ENCODE results near the gene DPF1.

The DPF1 gene

DNA sequence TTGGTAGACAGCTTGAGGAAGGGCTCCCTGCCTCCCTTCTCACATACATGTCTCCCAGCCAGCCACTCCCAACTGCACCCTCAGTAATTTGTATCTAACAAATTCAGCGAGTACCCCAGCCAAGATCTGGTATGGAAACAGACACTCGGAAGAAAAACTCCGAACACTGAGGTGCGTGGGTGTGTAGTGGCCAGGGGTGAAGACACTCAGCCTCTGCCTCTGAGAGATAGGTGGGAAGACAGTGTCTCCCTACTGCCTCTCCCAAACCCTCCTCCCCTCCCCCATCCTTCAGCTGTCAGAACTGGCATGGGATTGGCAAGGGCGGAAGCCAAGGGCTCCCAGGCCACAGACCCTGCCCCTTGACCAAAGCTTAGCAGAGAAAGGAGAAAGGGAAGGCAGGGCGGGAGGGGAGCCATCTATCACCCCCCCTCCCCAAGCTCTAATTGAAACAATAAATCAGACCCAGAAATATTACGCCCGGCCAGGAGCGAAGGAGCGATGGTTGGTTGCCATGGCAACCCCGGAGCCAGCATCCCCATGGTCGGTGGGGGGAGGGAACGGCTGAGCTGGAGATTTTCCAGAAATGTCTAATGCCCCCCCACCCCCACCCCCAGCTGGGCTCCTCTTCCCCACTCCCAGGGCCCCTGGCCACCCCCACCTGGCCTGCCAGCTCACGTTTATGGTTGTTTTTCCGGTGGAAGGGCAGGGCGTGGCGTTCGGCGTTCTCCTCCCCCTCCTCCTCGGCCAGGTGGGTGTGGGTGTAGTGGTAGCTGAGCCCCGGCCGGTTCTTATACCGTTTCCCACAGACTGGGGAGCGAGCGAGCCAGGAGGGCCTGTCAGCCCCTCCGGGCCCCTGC is 7.0 kb downstream of the DPF1 start:
- DNase-seq = no peak

- DNase-seq = no peak
Observed at GRCh38 chr19:38213911-38214625, 10.0 kb downstream of the DPF1 start.

DNA sequence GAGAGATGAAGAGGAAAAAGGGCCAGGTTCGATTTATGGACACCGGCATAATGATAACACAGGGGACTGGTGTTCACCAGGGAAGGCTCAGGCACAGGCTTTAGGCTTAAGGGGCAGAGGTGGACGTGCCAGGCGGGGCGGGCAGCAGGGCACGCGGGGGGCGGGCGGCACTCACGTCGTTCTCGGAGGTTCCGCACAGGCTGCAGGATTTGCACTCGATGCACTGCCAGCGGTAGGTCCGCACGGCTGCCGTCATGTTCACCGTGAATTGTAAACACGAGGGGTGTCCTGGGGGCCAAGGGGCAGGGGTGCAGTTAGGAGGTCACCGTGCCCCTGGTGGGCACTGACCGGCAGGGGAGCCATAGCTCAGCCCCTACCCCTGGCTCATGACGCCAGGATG is 10.6 kb downstream of the DPF1 start:
- DNase-seq = no peak

GRCh38 chr19:38211766-38212165 is 12.3 kb downstream of the DPF1 start:
- no peak for DNase-seq

DNA sequence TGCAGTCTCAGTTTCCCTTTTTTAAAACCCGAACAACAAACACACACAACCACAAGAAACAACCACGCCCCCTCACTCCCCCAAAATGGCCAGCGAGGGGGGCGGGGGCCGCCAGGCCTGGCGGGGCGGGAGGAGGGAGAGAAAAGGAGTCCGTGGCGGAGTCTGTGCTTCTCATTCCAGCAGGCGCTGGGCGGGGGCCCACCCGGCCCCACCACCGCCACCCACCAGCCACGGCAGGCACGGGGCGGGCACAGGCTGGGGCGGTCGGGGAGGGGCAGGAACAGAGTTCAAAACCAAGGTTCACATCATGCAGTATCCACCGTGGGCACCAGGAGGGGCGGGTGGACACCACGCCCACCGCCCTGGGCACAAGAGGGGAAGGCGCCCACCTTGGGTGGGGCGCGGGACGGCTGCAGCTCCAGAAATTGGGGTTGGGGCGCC is 12.9 kb downstream of the DPF1 start:
- no peak for DNase-seq

DNA sequence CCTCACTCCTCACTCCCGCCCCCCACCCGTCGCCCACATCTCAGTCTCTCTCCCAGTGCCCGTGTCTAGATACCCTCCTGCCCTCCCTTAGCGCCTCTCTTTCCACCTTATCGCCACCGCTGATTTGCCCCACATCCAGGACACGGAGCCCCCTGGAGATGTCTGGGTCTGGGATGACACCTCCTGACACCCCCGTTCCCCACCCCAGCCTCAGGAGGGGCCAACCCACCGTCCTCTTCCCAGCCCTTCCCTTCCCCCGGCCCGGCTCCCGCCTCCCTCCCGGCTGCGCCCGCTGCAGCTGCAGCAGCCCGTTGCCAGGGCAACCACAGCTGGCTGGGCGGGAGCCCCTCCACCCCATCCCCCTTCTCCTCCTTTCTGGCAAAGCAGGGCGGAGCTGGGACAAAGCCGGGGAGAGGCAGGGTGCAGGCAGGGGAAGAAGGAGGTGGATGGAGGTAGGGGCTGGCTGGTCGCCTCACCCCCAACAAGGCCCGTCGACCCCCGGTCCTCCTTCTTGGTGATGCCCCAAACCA is 13.5 kb downstream of the DPF1 start:
- no peak for DNase-seq

- no peak for DNase-seq
Observed at GRCh38 chr19:38209671-38210457, 14.2 kb downstream of the DPF1 start.

DNA sequence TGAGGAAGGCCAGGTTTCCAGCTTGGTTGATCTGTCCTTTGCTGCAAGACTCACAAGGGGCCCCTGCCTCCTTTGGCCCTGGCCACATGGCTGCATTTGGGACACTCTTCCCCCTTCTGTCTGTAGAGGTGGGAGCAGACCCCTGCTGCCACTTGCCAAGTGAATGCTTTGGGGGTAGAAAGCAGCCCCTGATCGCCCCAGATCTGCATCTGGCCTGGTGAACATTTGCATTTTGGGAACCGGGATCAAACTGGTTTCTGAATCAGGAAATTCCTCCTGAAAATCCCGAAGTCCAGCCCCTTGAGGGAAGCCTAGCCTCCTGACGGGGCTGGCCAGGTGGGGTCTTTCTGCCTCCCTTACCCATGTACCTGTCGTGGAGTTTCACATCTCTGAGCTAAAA is 14.9 kb downstream of the DPF1 start:
- no peak for DNase-seq

GRCh38 chr19:38208571-38208970 is 15.5 kb downstream of the DPF1 start:
- DNase-seq = no peak

GRCh38 chr19:38207543-38207942 is 16.5 kb downstream of the DPF1 start:
- no peak for DNase-seq

- DNase-seq = no peak
Observed at GRCh38 chr19:38206928-38207327, 17.1 kb downstream of the DPF1 start.

DNA sequence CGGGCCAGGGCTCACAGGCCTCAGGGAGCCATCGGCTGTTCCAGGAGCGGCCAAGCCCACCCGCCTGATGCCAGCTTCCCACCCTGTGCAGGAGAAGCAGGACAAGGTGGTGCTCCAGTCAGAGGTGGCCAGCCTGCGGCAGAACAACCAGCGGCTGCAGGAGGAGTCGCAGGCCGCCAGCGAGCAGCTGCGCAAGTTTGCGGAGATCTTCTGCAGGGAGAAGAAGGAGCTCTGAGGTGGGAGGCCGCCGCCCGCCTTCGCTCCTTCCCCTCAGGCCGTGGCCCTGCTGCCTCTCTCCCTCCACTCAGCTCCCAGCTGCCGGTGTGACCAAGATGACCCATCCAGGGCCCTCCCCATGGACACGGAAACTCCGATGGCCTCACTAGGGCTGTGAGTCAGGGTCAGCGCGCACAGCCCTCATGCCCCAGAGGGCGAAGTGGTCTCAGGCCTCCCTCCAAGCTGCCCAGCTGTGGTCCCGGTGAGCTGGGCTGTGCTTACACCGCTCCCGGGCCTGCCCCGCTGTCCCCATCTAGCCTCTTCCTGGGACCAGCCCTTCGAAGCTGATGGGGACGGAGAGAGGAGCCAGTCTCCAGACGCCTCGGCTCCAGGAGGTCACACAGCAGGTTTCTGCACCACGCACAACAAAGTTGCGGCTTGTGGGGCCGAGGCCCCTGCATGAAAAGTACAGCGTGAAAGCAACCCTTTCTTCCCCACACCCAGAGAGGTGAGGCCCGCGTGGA is 17.8 kb downstream of the DPF1 start:
- DNase-seq = no peak

DNA sequence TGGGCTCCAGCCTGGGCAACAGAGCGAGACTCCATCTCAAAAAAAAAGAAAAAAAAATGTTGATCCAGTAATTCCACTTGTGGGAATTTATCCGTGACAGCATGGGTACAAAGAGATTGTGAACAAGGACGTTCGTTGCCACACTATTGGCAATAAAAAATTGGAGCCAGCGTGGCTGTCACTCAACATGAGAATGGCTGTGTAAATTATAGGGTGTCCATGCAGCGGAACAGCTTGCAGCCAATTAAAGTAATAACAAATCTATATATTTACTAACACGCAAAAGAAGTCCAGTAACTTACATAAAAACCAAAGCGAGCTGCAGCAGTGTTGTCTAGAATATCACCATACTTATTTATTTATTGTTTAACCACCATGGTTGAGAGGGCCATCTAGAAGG is 19.3 kb downstream of the DPF1 start:
- no peak for DNase-seq

DNA sequence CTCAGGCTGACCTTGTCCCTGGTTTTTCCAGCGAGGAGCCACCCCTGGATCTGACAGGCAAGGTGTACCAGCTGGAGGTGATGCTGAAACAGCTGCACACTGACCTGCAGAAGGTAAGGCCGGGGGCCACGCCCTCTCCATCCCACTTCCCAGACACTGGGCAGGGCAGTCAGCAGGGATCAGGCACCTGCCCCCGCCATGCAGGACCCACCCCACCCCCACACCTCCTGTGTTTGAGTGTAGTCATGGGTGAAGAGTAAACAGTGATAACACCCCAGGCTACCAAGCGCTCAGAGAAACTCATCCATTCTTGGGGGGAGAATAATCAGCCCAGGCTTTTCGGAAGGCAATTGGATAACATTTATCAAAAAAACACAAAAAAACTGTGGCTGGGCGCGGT is 19.9 kb downstream of the DPF1 start:
- DNase-seq = no peak

GRCh38 chr19:38203197-38203596 is 20.8 kb downstream of the DPF1 start:
- no peak for DNase-seq

- no peak for DNase-seq
Observed at GRCh38 chr19:38202504-38202903, 21.5 kb downstream of the DPF1 start.

DNA sequence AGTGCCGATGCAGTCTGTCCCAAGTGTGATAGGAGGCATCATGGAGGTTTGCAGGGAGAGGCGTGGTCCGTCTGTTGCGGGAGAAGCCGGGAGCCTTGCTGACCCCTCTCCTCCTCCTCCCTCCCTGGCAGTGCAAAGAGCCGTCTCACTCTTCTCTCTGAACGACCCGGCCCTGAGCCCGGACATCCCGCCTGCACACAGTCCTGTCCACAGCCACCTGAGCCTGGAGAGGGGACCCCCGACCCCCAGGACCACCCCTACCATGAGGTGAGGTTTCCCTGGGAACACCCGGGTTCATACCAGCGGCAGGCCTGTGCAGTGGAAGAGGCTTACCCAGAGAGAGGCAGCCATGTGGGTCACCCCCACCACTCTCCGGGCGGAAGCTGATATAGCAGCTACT is 22.3 kb downstream of the DPF1 start:
- no peak for DNase-seq

GRCh38 chr19:38199340-38199739 is 24.7 kb downstream of the DPF1 start:
- DNase-seq = no peak

DNA sequence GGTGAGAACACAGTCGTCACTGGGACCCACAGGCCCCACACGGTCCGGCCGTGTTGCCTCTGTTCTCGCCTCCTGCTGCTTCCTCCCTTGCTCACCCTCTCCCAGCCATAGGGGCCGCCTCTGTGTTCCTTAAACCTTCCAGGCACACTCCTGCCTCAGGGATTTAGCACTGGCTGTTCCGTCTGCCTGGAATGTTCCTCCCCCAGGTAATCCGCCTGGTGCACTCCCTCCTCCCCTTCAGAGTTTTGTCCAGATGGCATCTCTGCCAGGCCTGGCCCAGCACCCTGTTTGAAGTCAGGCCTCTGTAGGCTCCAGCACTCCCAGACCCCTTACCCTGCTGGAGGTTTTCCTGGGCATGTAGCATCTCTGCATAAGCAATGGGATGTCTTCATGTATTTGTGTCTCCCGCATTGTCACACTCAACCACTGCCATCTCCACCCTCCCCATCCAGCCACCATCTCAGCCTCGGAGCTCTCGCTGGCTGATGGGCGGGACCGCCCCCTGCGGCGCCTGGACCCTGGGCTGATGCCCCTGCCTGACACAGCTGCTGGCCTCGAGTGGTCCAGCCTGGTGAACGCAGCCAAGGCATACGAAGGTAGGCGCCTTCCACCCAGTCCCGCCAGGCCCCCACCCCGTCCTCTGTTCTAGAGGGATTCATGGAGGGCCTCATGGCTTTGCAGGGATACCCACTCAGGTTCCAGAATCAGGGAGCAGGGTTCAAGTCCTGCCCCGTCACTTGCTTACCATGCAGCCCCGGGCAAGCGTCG is 25.9 kb downstream of the DPF1 start:
- no peak for DNase-seq

DNA sequence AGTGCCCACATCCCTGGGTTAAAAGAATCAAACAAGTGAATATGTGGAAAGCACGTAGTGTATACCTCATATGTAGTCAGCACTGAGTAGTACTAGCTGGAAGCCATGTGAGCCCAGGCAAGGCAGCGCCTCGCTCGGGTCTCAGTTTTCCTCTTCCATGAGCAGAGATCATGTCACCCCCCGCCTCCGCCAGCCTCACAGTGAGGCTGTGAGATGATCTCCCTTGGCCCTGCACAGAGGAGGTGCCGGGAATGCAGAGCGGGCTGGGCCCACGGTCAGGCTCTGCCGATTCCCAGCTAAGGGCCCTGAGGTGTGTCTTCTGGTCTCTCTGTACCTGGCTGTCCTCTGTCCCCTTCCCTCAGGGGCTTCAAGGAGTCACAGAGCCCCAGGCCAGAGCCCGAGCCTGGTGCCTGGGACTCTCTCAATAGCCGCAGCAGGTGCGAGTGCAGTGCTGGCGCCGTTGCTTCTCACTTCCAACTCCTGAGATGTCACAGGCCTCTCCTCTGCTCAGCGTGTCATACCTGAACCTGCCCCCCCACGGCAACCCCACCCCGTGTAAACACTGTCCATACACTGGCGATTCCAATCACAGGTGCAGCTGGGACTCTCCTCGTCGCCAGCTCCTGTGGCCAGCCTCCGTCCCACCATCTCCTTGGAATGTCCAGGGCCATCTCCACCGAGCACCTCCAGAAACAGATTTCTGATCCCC is 26.9 kb downstream of the DPF1 start:
- DNase-seq = no peak

- no peak for DNase-seq
Observed at GRCh38 chr19:38196245-38196837, 27.7 kb downstream of the DPF1 start.
